ENCODE data around the gene SMCO4.

The SMCO4 gene

DNA sequence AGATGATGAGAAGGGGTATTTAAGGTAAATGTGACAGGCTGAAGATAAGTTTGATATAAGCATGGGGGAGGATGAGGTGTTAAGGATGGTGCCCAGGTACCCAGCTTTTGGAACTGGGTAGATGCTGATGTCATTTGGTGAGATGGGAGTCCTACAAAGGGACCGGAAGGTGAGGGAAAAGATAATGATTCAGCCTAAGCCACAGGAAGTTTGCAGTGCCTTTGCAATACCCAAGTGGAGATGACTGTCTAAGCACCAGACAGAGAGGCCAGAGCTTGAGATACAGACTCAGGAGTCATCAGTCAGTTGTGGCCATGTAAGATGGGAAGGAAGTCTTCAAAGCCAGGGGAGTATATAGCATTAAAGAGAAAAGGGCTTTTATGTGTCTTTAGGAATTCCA lies 30.0 kb upstream of the SMCO4 start:
- 93% methylated on average over 1 of the region's 1 CpG for WGBS
- Histone ChIP-seq H3K4me2 (ENCODE audit: low read length, poor library complexity, severe bottlenecking) (no peak overlapping the region), H2BK120ac (ENCODE audit: low read depth, low read length) (no peak overlapping the region), H3K79me1 (replicated peaks; ENCODE audit: low read length, poor library complexity, severe bottlenecking) (no peaks in the 10 kb centered on the region), H3K14ac (ENCODE audit: low read length in 2 of 2) (no peak overlapping the region), H2BK15ac (ENCODE audit: low read depth, poor library complexity, severe bottlenecking) (no peak overlapping the region), H3K27ac (ENCODE audit: low read length, poor library complexity, severe bottlenecking) (no peak overlapping the region), H3K9me3 (ENCODE audit: control insufficient read depth, low read length) (no peaks in the 10 kb centered on the region), H4K8ac (ENCODE audit: low read length) (no peak overlapping the region), H3K18ac (ENCODE audit: low read depth in 1 of 2, low read length in 2 of 2) (no peak overlapping the region), H3K36me3 (ENCODE audit: control insufficient read depth in 1 of 2, insufficient read depth in 2 of 2, low read depth in 1 of 2, low read length in 2 of 2) (no peaks in the 10 kb centered on the region), H2BK12ac (ENCODE audit: low read length in 2 of 2) (no peak overlapping the region), H3K9ac (ENCODE audit: low read length) (no peak overlapping the region), H3K4me3 (ENCODE audit: insufficient read depth in 1 of 2, low read depth in 1 of 2, low read length in 2 of 2) (no peak overlapping the region), H3K27me3 (ENCODE audit: control insufficient read depth in 1 of 2, insufficient read depth in 1 of 2, low read length in 2 of 2) (no peaks in the 10 kb centered on the region), H3K23ac (ENCODE audit: low read length in 2 of 2) (no peak overlapping the region), H3K4me1 (ENCODE audit: control insufficient read depth, insufficient read depth, low read depth, low read length) (no peaks in the 10 kb centered on the region), H2AFZ (ENCODE audit: low read depth, low read length) (no peak overlapping the region), H3K4ac (ENCODE audit: low read depth in 1 of 2, low read length in 2 of 2) (no peak overlapping the region), H2BK5ac (ENCODE audit: low read depth, low read length, poor library complexity, severe bottlenecking) (no peak overlapping the region), H2AK5ac (ENCODE audit: low read length, severe bottlenecking) (no peak overlapping the region), H4K91ac (ENCODE audit: low read length) (no peak overlapping the region)
- DNase-seq, result no peak

DNA sequence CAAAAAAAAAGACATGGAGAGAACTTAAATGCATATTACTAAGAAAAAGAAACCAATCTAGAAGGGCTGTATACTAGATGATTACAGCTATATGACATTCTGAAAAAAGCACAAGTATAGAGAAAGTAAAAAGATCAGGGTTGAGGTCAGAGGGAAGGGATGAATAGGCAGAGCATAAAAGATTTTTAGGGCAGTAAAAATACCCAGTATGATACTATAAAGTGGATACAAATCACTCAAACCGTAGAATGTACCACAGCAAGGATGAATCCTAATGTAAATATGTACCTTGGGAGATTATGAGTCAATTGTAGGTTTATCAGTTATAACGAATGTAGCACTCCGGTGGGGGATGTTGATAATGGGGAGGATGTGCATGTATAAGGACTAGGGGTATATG lies 29.4 kb upstream of the SMCO4 start:
- H2AFZ ChIP-seq (ENCODE audit: low read depth, low read length), result no peak overlapping the region
- H2BK15ac ChIP-seq (ENCODE audit: low read depth, poor library complexity, severe bottlenecking), result no peak overlapping the region
- H3K9me3 ChIP-seq (ENCODE audit: control insufficient read depth, low read length), result no peaks in the 10 kb centered on the region
- H3K9ac ChIP-seq (ENCODE audit: low read length), result no peak overlapping the region
- no peak for DNase-seq
- H3K27ac ChIP-seq (ENCODE audit: low read length, poor library complexity, severe bottlenecking), result no peak overlapping the region
- H2AK5ac ChIP-seq (ENCODE audit: low read length, severe bottlenecking), result no peak overlapping the region
- WGBS, result 83% methylated on average over 3 of the region's 3 CpGs
- H3K36me3 ChIP-seq (ENCODE audit: control insufficient read depth in 1 of 2, insufficient read depth in 2 of 2, low read depth in 1 of 2, low read length in 2 of 2), result no peaks in the 10 kb centered on the region
- no peak overlapping the region for H2BK5ac ChIP-seq (ENCODE audit: low read depth, low read length, poor library complexity, severe bottlenecking)
- no peak overlapping the region for H3K4me2 ChIP-seq (ENCODE audit: low read length, poor library complexity, severe bottlenecking)
- no peak overlapping the region for H3K4me3 ChIP-seq (ENCODE audit: insufficient read depth in 1 of 2, low read depth in 1 of 2, low read length in 2 of 2)
- H4K91ac ChIP-seq (ENCODE audit: low read length), result no peak overlapping the region
- H3K79me1 ChIP-seq (replicated peaks; ENCODE audit: low read length, poor library complexity, severe bottlenecking), result no peaks in the 10 kb centered on the region
- H3K23ac ChIP-seq (ENCODE audit: low read length in 2 of 2), result no peak overlapping the region
- no peaks in the 10 kb centered on the region for H3K27me3 ChIP-seq (ENCODE audit: control insufficient read depth in 1 of 2, insufficient read depth in 1 of 2, low read length in 2 of 2)
- H2BK12ac ChIP-seq (ENCODE audit: low read length in 2 of 2), result no peak overlapping the region
- no peak overlapping the region for H3K18ac ChIP-seq (ENCODE audit: low read depth in 1 of 2, low read length in 2 of 2)
- no peak overlapping the region for H4K8ac ChIP-seq (ENCODE audit: low read length)
- H2BK120ac ChIP-seq (ENCODE audit: low read depth, low read length), result no peak overlapping the region
- H3K4ac ChIP-seq (ENCODE audit: low read depth in 1 of 2, low read length in 2 of 2), result no peak overlapping the region
- H3K4me1 ChIP-seq (ENCODE audit: control insufficient read depth, insufficient read depth, low read depth, low read length), result peaks cover under 1% of the 10 kb centered on the region
- H3K14ac ChIP-seq (ENCODE audit: low read length in 2 of 2), result no peak overlapping the region

GRCh38 chr11:93572171-93572570 lies 29.0 kb upstream of the SMCO4 start:
- Histone ChIP-seq H3K14ac (ENCODE audit: low read length in 2 of 2) (no peak overlapping the region), H3K27ac (ENCODE audit: low read length, poor library complexity, severe bottlenecking) (no peak overlapping the region), H2AK5ac (ENCODE audit: low read length, severe bottlenecking) (no peak overlapping the region), H3K27me3 (ENCODE audit: control insufficient read depth in 1 of 2, insufficient read depth in 1 of 2, low read length in 2 of 2) (no peaks in the 10 kb centered on the region), H3K4me1 (ENCODE audit: control insufficient read depth, insufficient read depth, low read depth, low read length) (peaks cover 5% of the 10 kb centered on the region), H3K4me3 (ENCODE audit: insufficient read depth in 1 of 2, low read depth in 1 of 2, low read length in 2 of 2) (no peak overlapping the region), H3K4me2 (ENCODE audit: low read length, poor library complexity, severe bottlenecking) (no peak overlapping the region), H4K8ac (ENCODE audit: low read length) (no peak overlapping the region), H2BK15ac (ENCODE audit: low read depth, poor library complexity, severe bottlenecking) (no peak overlapping the region), H3K36me3 (ENCODE audit: control insufficient read depth in 1 of 2, insufficient read depth in 2 of 2, low read depth in 1 of 2, low read length in 2 of 2) (no peaks in the 10 kb centered on the region), H4K91ac (ENCODE audit: low read length) (no peak overlapping the region), H3K79me1 (replicated peaks; ENCODE audit: low read length, poor library complexity, severe bottlenecking) (no peaks in the 10 kb centered on the region), H2AFZ (ENCODE audit: low read depth, low read length) (no peak overlapping the region), H2BK120ac (ENCODE audit: low read depth, low read length) (no peak overlapping the region), H2BK5ac (ENCODE audit: low read depth, low read length, poor library complexity, severe bottlenecking) (no peak overlapping the region), H3K9me3 (ENCODE audit: control insufficient read depth, low read length) (no peaks in the 10 kb centered on the region), H3K23ac (ENCODE audit: low read length in 2 of 2) (no peak overlapping the region), H3K4ac (ENCODE audit: low read depth in 1 of 2, low read length in 2 of 2) (no peak overlapping the region), H2BK12ac (ENCODE audit: low read length in 2 of 2) (no peak overlapping the region), H3K9ac (ENCODE audit: low read length) (no peak overlapping the region), H3K18ac (ENCODE audit: low read depth in 1 of 2, low read length in 2 of 2) (no peak overlapping the region)
- no peak for DNase-seq
- WGBS, result no CpG with 5 or more reads among the region's 1 CpG

DNA sequence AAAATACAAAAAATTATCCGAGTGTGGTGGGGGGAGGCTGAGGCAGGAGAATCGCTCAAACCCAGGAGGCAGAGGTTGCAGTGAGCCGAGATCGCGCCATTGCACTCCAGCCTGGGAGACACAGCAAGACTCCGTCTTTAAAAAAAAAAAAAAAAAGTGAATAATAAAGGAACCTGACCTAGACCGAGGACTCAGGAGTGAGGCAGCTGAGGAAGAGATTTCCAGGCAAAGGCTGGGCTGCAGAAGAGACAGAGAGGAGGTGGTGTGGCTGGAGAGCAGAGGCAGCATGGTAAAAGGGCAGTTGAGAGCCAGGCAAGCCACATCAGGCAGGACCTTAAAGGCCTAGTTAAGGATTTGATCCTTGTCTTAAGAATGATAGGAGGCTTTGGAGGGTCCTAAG lies 28.4 kb upstream of the SMCO4 start:
- H4K91ac ChIP-seq (ENCODE audit: low read length), result no peak overlapping the region
- no peak overlapping the region for H3K4me2 ChIP-seq (ENCODE audit: low read length, poor library complexity, severe bottlenecking)
- H2AK5ac ChIP-seq (ENCODE audit: low read length, severe bottlenecking), result no peak overlapping the region
- H3K27me3 ChIP-seq (ENCODE audit: control insufficient read depth in 1 of 2, insufficient read depth in 1 of 2, low read length in 2 of 2), result no peaks in the 10 kb centered on the region
- H3K79me1 ChIP-seq (replicated peaks; ENCODE audit: low read length, poor library complexity, severe bottlenecking), result no peaks in the 10 kb centered on the region
- no peak overlapping the region for H4K8ac ChIP-seq (ENCODE audit: low read length)
- no peaks in the 10 kb centered on the region for H3K36me3 ChIP-seq (ENCODE audit: control insufficient read depth in 1 of 2, insufficient read depth in 2 of 2, low read depth in 1 of 2, low read length in 2 of 2)
- H3K4me3 ChIP-seq (ENCODE audit: insufficient read depth in 1 of 2, low read depth in 1 of 2, low read length in 2 of 2), result no peak overlapping the region
- H3K9ac ChIP-seq (ENCODE audit: low read length), result no peak overlapping the region
- no peak overlapping the region for H3K4ac ChIP-seq (ENCODE audit: low read depth in 1 of 2, low read length in 2 of 2)
- H2BK120ac ChIP-seq (ENCODE audit: low read depth, low read length), result no peak overlapping the region
- H2BK15ac ChIP-seq (ENCODE audit: low read depth, poor library complexity, severe bottlenecking), result no peak overlapping the region
- no peak overlapping the region for H2BK5ac ChIP-seq (ENCODE audit: low read depth, low read length, poor library complexity, severe bottlenecking)
- H2BK12ac ChIP-seq (ENCODE audit: low read length in 2 of 2), result no peak overlapping the region
- H3K9me3 ChIP-seq (ENCODE audit: control insufficient read depth, low read length), result no peaks in the 10 kb centered on the region
- WGBS, result 92% methylated on average over 7 of the region's 7 CpGs
- peaks cover 6% of the 10 kb centered on the region for H3K4me1 ChIP-seq (ENCODE audit: control insufficient read depth, insufficient read depth, low read depth, low read length)
- no peak overlapping the region for H3K23ac ChIP-seq (ENCODE audit: low read length in 2 of 2)
- no peak overlapping the region for H3K14ac ChIP-seq (ENCODE audit: low read length in 2 of 2)
- H2AFZ ChIP-seq (ENCODE audit: low read depth, low read length), result no peak overlapping the region
- no peak for DNase-seq
- H3K27ac ChIP-seq (ENCODE audit: low read length, poor library complexity, severe bottlenecking), result no peak overlapping the region
- H3K18ac ChIP-seq (ENCODE audit: low read depth in 1 of 2, low read length in 2 of 2), result no peak overlapping the region

Measured in mesenchymal stem cell (in vitro differentiated cells and primary cell).